Mesodermal cell (in vitro differentiated cells): ENCODE measurements around the gene MYO1D.

Experiments used
- H3K27ac ChIP-seq: 2 replicates; pipeline ENCODE4 v1.7.0; 2013; ENCODE audit warnings: mild to moderate bottlenecking, low read depth, low read length, moderate library complexity; ENCODE audit not compliant: severe bottlenecking
- H3K36me3 ChIP-seq: 2 replicates; pipeline ENCODE4 v1.7.1; 2013; ENCODE audit warnings: mild to moderate bottlenecking, low read length, moderate library complexity; ENCODE audit not compliant: control insufficient read depth, insufficient read depth
- H3K4me1 ChIP-seq: one replicate; pipeline ENCODE4 v1.7.1; 2013; ENCODE audit warnings: mild to moderate bottlenecking, low read length; ENCODE audit not compliant: insufficient read depth, control insufficient read depth, poor library complexity, severe bottlenecking
- H3K4me3 ChIP-seq: 2 replicates; pipeline ENCODE4 v1.7.0; 2013; ENCODE audit warnings: low read length, control low read depth, mild to moderate bottlenecking; ENCODE audit not compliant: insufficient read depth, poor library complexity, severe bottlenecking; ENCODE audit errors: extremely low read depth
- H3K9me3 ChIP-seq: 2 replicates; pipeline ENCODE4 v1.7.1; 2013; ENCODE audit warnings: mild to moderate bottlenecking, low read length, moderate library complexity; ENCODE audit not compliant: control insufficient read depth
- WGBS, 2 experiments: methylation state at CpG; one replicate each; pipeline ENCODE4 v1.1.5; 2013; ENCODE audit warnings: missing lambda C conversion rate in 2 of 2; ENCODE audit not compliant: insufficient coverage in 2 of 2; 5-methylcytosine and 5-hydroxymethylcytosine counted together

MYO1D gene

GRCh38 chr17:32495359-32496231 is 381.3 kb downstream of the MYO1D start:
- WGBS, 2 experiments: 88 to 93% methylated on average over 44 of the region's 45 CpGs

GRCh38 chr17:32494621-32495358 is 382.1 kb downstream of the MYO1D start:
- WGBS, 2 experiments: 93 to 95% methylated on average over 32 to 34 of the region's 34 CpGs
- H3K36me3 ChIP-seq: peaks cover 9% of the 10 kb centered on the region
- H3K4me3 ChIP-seq: no peak overlapping the region
- no peaks in the 10 kb centered on the region for H3K9me3 ChIP-seq
- H3K4me1 ChIP-seq: peaks cover 16% of the 10 kb centered on the region
- H3K27ac ChIP-seq: no peak overlapping the region

More at GRCh38 chr17:32495359-32496231, 381.3 kb downstream of the MYO1D start:
- H3K36me3 ChIP-seq: peaks cover under 1% of the 10 kb centered on the region
- no peaks in the 10 kb centered on the region for H3K9me3 ChIP-seq
- H3K4me3 ChIP-seq: no peak overlapping the region
- H3K4me1 ChIP-seq: peaks cover 16% of the 10 kb centered on the region
- no peak overlapping the region for H3K27ac ChIP-seq

- no peak overlapping the region for H3K4me3 ChIP-seq
- H3K4me1 ChIP-seq: peaks cover 16% of the 10 kb centered on the region
- peaks cover 16% of the 10 kb centered on the region for H3K36me3 ChIP-seq
- WGBS, 2 experiments: 94 to 99% methylated on average over 8 to 10 of the region's 11 CpGs
- H3K27ac ChIP-seq: no peak overlapping the region
- no peaks in the 10 kb centered on the region for H3K9me3 ChIP-seq
Measured at GRCh38 chr17:32493976-32494513, 382.9 kb downstream of the MYO1D start.

GRCh38 chr17:32493571-32493970 is 383.4 kb downstream of the MYO1D start:
- H3K4me1 ChIP-seq: peaks cover 16% of the 10 kb centered on the region
- WGBS, 2 experiments: 89 to 92% methylated on average over 15 of the region's 15 CpGs
- no peaks in the 10 kb centered on the region for H3K9me3 ChIP-seq

GRCh38 chr17:32492648-32493289 is 384.2 kb downstream of the MYO1D start:
- Histone ChIP-seq H3K27ac (no peak overlapping the region), H3K9me3 (no peaks in the 10 kb centered on the region), H3K4me3 (no peak overlapping the region), H3K4me1 (peaks cover 20% of the 10 kb centered on the region), H3K36me3 (peaks cover 28% of the 10 kb centered on the region)
- WGBS, 2 experiments: 92 to 95% methylated on average over 6 to 7 of the region's 7 CpGs

More at GRCh38 chr17:32493571-32493970, 383.4 kb downstream of the MYO1D start:
- peaks cover 21% of the 10 kb centered on the region for H3K36me3 ChIP-seq
- no peak overlapping the region for H3K4me3 ChIP-seq
- no peak overlapping the region for H3K27ac ChIP-seq

GRCh38 chr17:32492264-32492589 is 384.7 kb downstream of the MYO1D start:
- H3K27ac ChIP-seq: no peak overlapping the region
- no peaks in the 10 kb centered on the region for H3K9me3 ChIP-seq
- H3K4me3 ChIP-seq: no peak overlapping the region
- H3K36me3 ChIP-seq: peaks cover 28% of the 10 kb centered on the region
- WGBS, 2 experiments: 69 to 87% methylated on average over 4 of the region's 4 CpGs
- H3K4me1 ChIP-seq: peaks cover 22% of the 10 kb centered on the region

- H3K9me3 ChIP-seq: no peaks in the 10 kb centered on the region
- H3K4me3 ChIP-seq: no peak overlapping the region
- H3K27ac ChIP-seq: no peak overlapping the region
- WGBS, 2 experiments: 93% methylated on average over 21 of the region's 21 CpGs
- H3K36me3 ChIP-seq: peaks cover 28% of the 10 kb centered on the region
- H3K4me1 ChIP-seq: peaks cover 20% of the 10 kb centered on the region
Measured at GRCh38 chr17:32491371-32492263, 385.3 kb downstream of the MYO1D start.

GRCh38 chr17:32490101-32490482 is 386.8 kb downstream of the MYO1D start:
- no peak overlapping the region for H3K27ac ChIP-seq
- no peaks in the 10 kb centered on the region for H3K9me3 ChIP-seq
- H3K4me3 ChIP-seq: no peak overlapping the region
- peaks cover 16% of the 10 kb centered on the region for H3K4me1 ChIP-seq
- peaks cover 28% of the 10 kb centered on the region for H3K36me3 ChIP-seq
- WGBS, 2 experiments: 75 to 76% methylated on average over 7 to 14 of the region's 16 CpGs

GRCh38 chr17:32489320-32490100 is 387.4 kb downstream of the MYO1D start:
- H3K9me3 ChIP-seq: no peaks in the 10 kb centered on the region
- H3K27ac ChIP-seq: no peak overlapping the region
- peaks cover 16% of the 10 kb centered on the region for H3K4me1 ChIP-seq
- H3K36me3 ChIP-seq: peaks cover 28% of the 10 kb centered on the region
- 93 to 94% methylated on average over 6 to 8 of the region's 10 CpGs for WGBS, 2 experiments
- H3K4me3 ChIP-seq: no peak overlapping the region
